ENCODE measurements around the gene PAIP1.
"Not testable (repeated sequence)": the region's sequence is repeated elsewhere in the genome, so short reads cannot be mapped to it uniquely, and the experiment has no call there.

Gene PAIP1

DNA sequence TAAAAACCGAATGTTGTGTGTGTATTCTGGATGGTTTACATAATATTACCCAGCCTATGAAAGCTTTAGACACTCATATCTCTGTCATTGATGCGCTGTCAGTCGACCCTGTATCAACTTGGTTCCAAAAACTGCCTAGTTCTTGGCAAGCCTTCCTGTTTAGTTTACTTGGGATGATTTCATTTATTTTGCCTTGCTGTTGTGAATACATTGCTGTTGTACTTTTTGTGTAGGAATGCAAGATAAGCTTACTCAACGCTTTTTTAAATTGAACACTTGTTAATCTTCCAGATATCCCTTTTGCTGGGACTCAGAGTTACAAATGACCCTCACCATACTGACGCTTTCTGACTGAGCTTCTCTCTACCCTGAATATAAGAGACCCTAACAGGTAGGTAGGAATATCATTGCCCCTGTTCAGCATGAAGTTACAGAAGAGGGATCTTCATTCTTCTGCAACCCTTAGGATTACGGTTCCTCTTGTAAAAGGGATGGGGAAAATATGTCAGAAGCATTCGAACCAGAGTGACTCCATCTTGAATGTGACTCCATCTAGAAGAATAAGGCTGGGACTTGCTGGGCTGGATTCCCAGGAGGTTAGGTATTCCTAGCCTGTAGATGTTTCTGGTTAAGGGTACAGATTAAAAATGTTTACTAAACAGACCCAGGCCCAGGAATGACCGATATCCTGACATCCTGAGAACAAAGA is 13.7 kb upstream of the PAIP1 start:
- no peak for DNase-seq (ENCODE audit: low spot score)

- no peak for DNase-seq (ENCODE audit: low spot score)
Measured at GRCh38 chr5:43569236-43569746, 12.4 kb upstream of the PAIP1 start.

DNA sequence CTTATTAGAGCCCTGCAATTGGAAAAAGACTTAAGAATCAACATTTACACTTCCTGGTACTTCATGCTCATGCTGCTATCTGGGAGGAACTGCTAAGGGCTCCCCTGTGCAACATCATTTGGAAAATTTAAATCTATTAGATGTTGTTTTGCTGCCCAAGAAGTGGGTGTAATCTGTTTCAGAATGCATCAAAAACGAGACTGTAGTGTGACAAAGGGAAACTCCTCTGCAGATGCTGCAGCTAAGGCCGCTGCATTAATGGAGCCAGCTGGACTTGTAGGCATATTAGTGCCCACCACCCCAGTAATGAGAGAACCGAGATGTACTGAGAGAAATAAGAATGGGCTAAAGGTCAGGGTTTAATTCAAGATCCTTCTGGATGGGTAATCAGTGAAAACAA is 11.1 kb upstream of the PAIP1 start:
- DNase-seq (ENCODE audit: low spot score) = no peak

GRCh38 chr5:43565043-43565442 is 8.2 kb upstream of the PAIP1 start:
- no peak for DNase-seq (ENCODE audit: low spot score)

GRCh38 chr5:43564289-43564850 is 7.5 kb upstream of the PAIP1 start:
- no peak for DNase-seq (ENCODE audit: low spot score)

GRCh38 chr5:43563321-43563720 is 6.4 kb upstream of the PAIP1 start:
- DNase-seq (ENCODE audit: low spot score) = no peak

GRCh38 chr5:43561356-43561755 is 4.5 kb upstream of the PAIP1 start:
- no peak for DNase-seq (ENCODE audit: low spot score)

DNA sequence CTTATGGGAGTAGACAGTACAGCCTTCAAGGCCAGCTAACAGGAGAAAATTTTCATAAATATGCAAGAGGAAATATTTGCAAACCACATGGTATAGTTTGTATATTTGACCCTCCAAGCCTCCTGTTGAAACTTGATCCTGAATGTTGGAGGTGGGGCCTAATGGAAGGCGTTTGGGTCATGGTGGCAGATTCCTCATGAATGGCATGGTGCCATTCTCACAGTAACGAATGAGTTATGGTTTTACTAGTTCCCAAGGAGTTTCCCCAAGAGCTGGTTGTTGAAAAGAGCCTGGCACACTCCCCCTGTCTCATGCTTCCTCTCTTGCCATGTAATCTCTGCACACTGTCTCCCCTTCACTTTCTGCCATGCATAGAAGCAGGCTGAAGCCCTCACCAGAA is 3.3 kb upstream of the PAIP1 start:
- DNase-seq (ENCODE audit: low spot score) = no peak

- DNase-seq (ENCODE audit: low spot score) = not testable (repeated sequence)
Measured at GRCh38 chr5:43556607-43556856, 345 bp downstream of the PAIP1 start.

DNA sequence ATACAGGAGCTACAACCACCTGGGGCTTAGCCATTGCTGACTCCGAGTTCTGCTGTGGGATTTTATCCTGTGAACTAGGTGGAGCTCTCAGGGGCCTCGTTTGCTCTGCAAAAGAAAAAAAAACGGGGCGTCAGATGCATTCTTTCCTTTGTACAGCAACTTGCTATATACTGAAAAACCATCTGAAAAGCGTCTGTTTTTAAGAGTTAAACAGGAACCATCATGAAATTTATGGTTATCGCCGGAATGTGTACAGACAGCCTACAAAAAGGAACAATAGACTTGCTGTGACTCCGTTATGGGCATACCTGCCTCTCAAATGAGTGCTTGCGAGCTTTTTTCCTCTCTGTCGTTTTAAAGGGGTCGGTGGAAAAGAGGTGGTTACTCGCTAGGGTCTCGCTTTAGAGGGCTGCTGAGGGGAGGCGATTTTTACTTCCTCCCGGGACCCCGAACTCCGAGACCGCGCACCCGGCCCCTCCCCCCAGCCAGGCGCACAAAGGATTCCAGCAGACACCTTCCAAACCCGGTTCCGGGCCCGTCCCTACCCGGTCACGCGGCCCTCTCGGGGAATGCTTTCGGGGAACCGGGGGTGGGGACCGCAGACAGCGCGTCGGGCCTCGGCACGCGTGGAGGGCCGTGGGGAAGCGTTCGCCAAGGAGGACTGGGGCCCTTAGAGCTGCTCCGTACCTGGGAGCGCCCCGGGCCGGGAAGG is 826 bp downstream of the PAIP1 start:
- peak; percentile 78 for DNase-seq (ENCODE audit: low spot score)

GRCh38 chr5:43554497-43554896 is 2.4 kb downstream of the PAIP1 start:
- no peak for DNase-seq (ENCODE audit: low spot score)

DNA sequence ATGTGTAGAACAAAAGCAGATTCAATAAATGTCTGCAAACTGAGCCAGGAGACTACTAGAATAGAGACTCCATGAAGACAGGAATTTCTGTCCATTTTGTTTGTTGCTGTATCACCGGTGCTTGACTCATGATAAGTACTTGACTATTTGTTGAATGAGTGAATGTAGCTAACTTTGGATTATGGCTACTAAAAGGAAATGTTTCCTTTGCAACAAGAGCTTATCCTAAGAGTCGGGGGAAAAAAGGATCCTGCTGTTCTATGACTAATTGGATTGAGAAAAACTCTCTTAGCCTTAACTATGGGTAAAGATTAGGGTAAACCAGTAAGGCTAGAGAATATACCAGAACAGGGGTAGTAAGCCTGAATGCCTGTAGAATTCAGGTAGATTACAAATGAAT is 3.5 kb downstream of the PAIP1 start:
- no peak for DNase-seq (ENCODE audit: low spot score)

DNA sequence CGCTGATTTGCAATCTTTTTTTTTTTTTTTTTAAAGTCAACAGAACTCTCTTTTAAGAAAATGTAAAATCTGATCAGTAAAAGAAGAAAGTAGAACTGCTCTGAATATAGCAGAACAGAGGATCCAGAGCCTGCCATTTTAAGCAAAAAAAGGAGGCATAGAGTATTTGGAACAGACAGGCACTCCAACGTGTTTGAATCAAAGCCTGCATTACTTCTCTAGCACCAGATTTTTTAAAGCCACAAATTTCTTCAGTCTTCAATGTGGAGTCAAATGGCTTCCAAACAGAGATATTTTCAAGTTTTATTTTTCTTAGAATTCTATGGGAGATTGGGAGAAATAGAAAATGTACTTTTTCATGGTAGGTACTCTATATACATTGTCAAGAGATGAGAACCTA is 5.1 kb downstream of the PAIP1 start:
- no peak for DNase-seq (ENCODE audit: low spot score)

DNA sequence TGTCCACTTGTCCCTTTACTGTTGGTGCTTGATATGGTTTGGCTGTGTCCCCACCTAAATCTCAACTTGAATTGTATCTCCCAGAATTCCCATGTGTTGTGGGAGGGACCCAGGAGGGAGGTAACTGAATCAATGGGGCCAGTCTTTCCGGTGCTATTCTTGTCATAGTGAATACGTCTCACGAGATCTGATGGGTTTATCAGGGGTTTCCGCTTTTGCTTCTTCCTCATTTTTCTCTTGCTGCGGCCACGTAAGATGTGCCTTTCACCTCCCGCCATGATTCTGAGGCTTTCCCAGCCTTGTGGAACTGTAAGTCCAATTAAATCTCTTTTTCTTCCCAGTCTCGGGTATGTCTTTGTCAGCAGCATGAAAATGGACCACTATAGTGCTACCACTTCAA is 7.6 kb downstream of the PAIP1 start:
- DNase-seq (ENCODE audit: low spot score) = not testable (repeated sequence)

- no peak for DNase-seq (ENCODE audit: low spot score)
Measured at GRCh38 chr5:43548358-43548757, 8.5 kb downstream of the PAIP1 start.

GRCh38 chr5:43547532-43547931 is 9.3 kb downstream of the PAIP1 start:
- no peak for DNase-seq (ENCODE audit: low spot score)

- no peak for DNase-seq (ENCODE audit: low spot score)
Measured at GRCh38 chr5:43543434-43543833, 13.4 kb downstream of the PAIP1 start.

DNA sequence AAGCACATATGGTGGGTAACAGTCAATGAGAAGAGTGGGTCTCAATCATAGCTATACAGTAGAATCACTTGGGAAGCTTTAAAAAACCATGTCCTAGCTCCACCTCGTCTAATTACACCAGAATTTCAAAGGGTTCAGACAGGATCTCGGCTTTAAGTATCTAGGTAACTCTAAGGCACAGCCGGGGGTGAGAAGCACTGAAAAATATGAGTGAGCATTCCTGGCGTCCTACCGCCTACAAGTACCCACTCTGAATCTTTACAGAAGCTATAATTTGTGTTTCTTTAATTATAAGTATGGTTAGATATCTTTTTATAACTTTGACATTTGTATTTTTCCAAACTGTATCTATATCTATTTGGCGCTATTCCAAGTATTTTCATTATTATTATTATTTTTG is 16.1 kb downstream of the PAIP1 start:
- no peak for DNase-seq (ENCODE audit: low spot score)

DNA sequence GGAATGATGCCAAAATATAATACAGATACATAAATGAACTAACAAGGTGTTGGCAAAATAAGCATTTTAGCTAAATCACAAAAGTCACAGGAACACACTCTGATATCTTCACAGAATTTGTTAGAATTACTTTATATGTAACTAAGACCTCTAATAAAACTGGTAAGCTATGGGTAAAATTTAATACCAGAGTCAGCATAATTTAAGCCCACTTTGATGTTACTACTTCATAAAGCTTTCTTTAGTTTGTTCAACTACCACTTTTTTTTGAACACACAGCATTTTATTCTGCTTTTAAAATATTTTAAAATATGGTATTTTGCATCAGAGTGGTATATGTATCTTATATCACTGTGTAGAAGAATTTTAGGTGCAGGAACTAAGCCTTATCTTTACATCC is 19.9 kb downstream of the PAIP1 start:
- DNase-seq (ENCODE audit: low spot score) = no peak

GRCh38 chr5:43533646-43534045 is 23.2 kb downstream of the PAIP1 start:
- no peak for DNase-seq (ENCODE audit: low spot score)

DNA sequence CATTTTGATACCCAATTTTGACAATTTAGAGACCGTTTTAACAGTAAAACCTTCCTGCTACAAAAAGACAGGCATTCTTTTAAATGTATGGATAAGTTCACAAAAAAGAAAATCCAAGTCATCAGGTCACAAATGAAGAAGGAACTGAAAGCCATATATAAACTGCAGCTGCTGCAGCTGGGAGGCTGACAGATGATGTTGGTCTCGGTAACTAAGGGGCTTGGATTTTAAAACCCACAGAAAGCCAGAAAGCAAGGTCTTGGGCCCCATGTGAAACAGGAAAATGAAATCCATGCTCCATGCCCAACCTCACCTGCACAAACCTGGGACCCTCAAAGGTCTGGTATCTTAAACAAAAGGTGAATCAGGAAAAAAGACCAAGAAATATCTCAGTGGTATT is 26.2 kb downstream of the PAIP1 start:
- DNase-seq (ENCODE audit: low spot score) = no peak

- DNase-seq (ENCODE audit: low spot score) = no peak
Measured at GRCh38 chr5:43523662-43524072, 33.2 kb downstream of the PAIP1 start.

GRCh38 chr5:43520615-43521014 is 36.3 kb downstream of the PAIP1 start:
- no peak for DNase-seq (ENCODE audit: low spot score)

DNA sequence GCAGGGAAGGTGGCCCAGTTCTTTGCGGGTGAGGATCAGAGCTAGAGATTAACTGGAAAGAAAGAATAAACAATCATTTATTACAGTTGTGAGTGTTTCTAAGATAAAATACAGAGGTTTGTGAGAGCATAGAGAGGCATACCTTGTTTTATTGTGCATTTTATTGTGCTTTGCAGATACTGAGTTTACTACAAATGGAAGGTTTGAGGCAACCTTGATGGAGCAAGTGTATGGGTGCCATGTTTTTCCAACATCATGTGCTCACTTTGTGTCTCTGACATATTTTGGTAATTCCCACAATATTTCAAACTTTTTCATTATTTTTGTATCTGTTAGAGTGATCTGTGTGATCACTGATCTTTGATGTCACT is 41.2 kb downstream of the PAIP1 start:
- no peak for DNase-seq (ENCODE audit: low spot score)

All from iPS-NIHi11 (cell line).